K562 (cell line): Measurements from ENCODE around the gene LMO7. TPM values are rescaled to one million over a fixed set of nuclear protein-coding genes. Genes with fewer than 3 reads are reported as not detected.

Experiments used
- ATAC-seq: fragments of 200-7000 bp; cut with Tn5 transposase; 3 replicates; pipeline ENCODE4 v1.9.1; 2020; ENCODE audit warnings: moderate library complexity
- BruUV-seq: library from RNA; stranded (reverse); fragments of 400-500 nt; replicated peaks from 2 replicates; lab custom pipeline; 2021; lab: Mats Ljungman, UMichigan
- CTCF ChIA-PET: fragments of 300-600 bp; formaldehyde crosslinking; extraction: SDS; loops from one replicate; lab custom pipeline; 2021; ENCODE audit warnings: low intra/inter-chr PET ratio; lab: Yijun Ruan, JAX
- POLR2A ChIA-PET: fragments of 300-600, 350-650 bp; sonication (Branson Sonifier 250); formaldehyde crosslinking; extraction: SDS; loops from one replicate; lab custom pipeline; 2021; ENCODE audit warnings: antibody characterized with exemption, inconsistent platforms; lab: Yijun Ruan, JAX
- DNase-seq, 4 experiments: peaks; one replicate each; pipeline versions ENCODE4 v3.0.0 to v3.0.0-alpha.2; 2011 to 2018; ENCODE audit warnings: low spot score in 3 of 4, mixed read lengths in 3 of 4; ENCODE audit errors: extremely low read depth in 1 of 4
- FAIRE-seq: peaks from 2 replicates; lab custom pipeline; 2011; peaks lifted over from hg19 to GRCh38; lab: Jason Lieb, UNC
- H2AFZ ChIP-seq: 2 replicates; pipeline ENCODE4 v1.6.0; 2011; ENCODE audit warnings: low read depth, low read length, control low read depth, inconsistent platforms
- H3K27ac ChIP-seq: fragments of 200-600 bp; 3 replicates; pipeline ENCODE4 v1.8.0; 2011; ENCODE audit warnings: low read depth, mild to moderate bottlenecking, control low read depth, inconsistent platforms, low read length, moderate library complexity, mixed read lengths; ENCODE audit errors: extremely low read depth
- H3K27me3 ChIP-seq, 2 experiments: fragments of 300-600 bp in 1 of 2; 2 replicates in 1 of 2; 3 replicates in 1 of 2; pipeline versions ENCODE4 v1.6.0 to v1.8.0; 2011; ENCODE audit warnings: inconsistent platforms in 2 of 2, low read length in 2 of 2, mild to moderate bottlenecking in 1 of 2, mixed read lengths in 1 of 2, moderate library complexity in 1 of 2; ENCODE audit not compliant: control insufficient read depth in 2 of 2, insufficient read depth in 2 of 2
- H3K36me3 ChIP-seq: fragments of 300-600 bp; 3 replicates; pipeline ENCODE4 v1.8.0; 2011; ENCODE audit warnings: mild to moderate bottlenecking, low read length, inconsistent platforms; ENCODE audit not compliant: control insufficient read depth, insufficient read depth
- H3K4me1 ChIP-seq, 2 experiments: fragments of 200-600 bp in 1 of 2; replicated peaks in 1 of 2; 2 replicates in 1 of 2; 3 replicates in 1 of 2; pipeline versions ENCODE4 v1.5.1 to v1.8.0; 2011; ENCODE audit warnings: inconsistent platforms in 2 of 2, low read length in 2 of 2, mild to moderate bottlenecking in 1 of 2, mixed read lengths in 1 of 2, moderate library complexity in 1 of 2; ENCODE audit not compliant: control insufficient read depth in 2 of 2, insufficient read depth in 2 of 2
- H3K4me2 ChIP-seq: 2 replicates; pipeline ENCODE4 v1.6.1; 2011; ENCODE audit warnings: low read length, control low read depth, inconsistent platforms, mixed read lengths; ENCODE audit not compliant: insufficient read depth
- H3K4me3 ChIP-seq: fragments of 200-600 bp; sonication (generic), shearing (Covaris generic); 2 replicates; pipeline ENCODE4 v1.5.1; 2016; ENCODE audit warnings: control low read depth, inconsistent platforms
- H3K79me2 ChIP-seq: fragments of 200-600 bp; 3 replicates; pipeline ENCODE4 v1.8.0; 2011; ENCODE audit warnings: low read length, inconsistent platforms; ENCODE audit not compliant: control insufficient read depth, insufficient read depth
- H3K9ac ChIP-seq, 2 experiments: 2 replicates each; pipeline versions ENCODE4 v1.6.0 to v1.6.1; 2011; ENCODE audit warnings: low read depth in 2 of 2, low read length in 2 of 2, control low read depth in 1 of 2, inconsistent platforms in 1 of 2, mild to moderate bottlenecking in 1 of 2, mixed read lengths in 1 of 2; ENCODE audit not compliant: insufficient read depth in 1 of 2
- H3K9me1 ChIP-seq: one replicate; pipeline ENCODE4 v1.6.0; 2011; ENCODE audit warnings: inconsistent platforms, mild to moderate bottlenecking, low read length, moderate library complexity; ENCODE audit not compliant: control insufficient read depth, insufficient read depth
- H3K9me3 ChIP-seq: replicated peaks from 2 replicates; pipeline ENCODE4 v1.5.1; 2011; ENCODE audit warnings: low read depth, low read length, inconsistent platforms; ENCODE audit not compliant: control insufficient read depth, insufficient read depth
- H4K20me1 ChIP-seq: replicated peaks from 2 replicates; pipeline ENCODE4 v1.6.1; 2011; ENCODE audit warnings: low read length, inconsistent platforms, mixed read lengths; ENCODE audit not compliant: control insufficient read depth, insufficient read depth
- CREM ChIP-seq: IDR thresholded peaks from 2 replicates; pipeline ENCODE4 v1.6.1; 2014; ENCODE audit warnings: antibody characterized with exemption, low read depth
- VEZF1 ChIP-seq: fragments of 200-800 bp; sonication (Bioruptor generic); IDR thresholded peaks from 2 replicates; pipeline ENCODE4 v1.6.1; 2017; ENCODE audit warnings: missing genetic modification characterization, missing compliant biosample characterization
- WHSC1 ChIP-seq: IDR thresholded peaks from one replicate; pipeline ENCODE4 v1.6.1; 2012; ENCODE audit warnings: low read length, control low read depth, inconsistent platforms
- ZNF274 ChIP-seq: IDR thresholded peaks from 2 replicates; pipeline ENCODE4 v1.6.1; 2011; ENCODE audit warnings: low read depth, mild to moderate bottlenecking, low read length, moderate library complexity, borderline replicate concordance
- in situ Hi-C: fragments of 300-500 bp; cut with MboI; formaldehyde crosslinking; loops from 4 replicates; pipeline ENCODE4 v1.15.0; 2018; ENCODE audit warnings: inconsistent platforms, mixed read lengths
- intact Hi-C: fragments of 100-400 bp; cut with micrococcal nuclease; formaldehyde crosslinking; loops from 2 replicates; pipeline ENCODE4 v1.14.2; 2022
- polyA plus RNA-seq, 8 experiments: library from polyadenylated mRNA; depleted of rRNA in 4 of 8; stranded (reverse) in 5 of 8; unstranded in 3 of 8; fragments of >200 nt; fragmentation: Nextera tagmentation in 2 of 8; fragmentation: Illumina TruSeq in 1 of 8; extraction: Ambion mirVana in 2 of 8; extraction: Trizol in 1 of 8; gene quantifications; 2 replicates each; pipeline versions ENCODE4 v1.2.1 to v1.2.3, GENCODE V29; 2011 to 2014; ENCODE audit warnings: inconsistent platforms in 1 of 8, missing spikeins in 1 of 8
- total RNA-seq, 7 experiments: library from RNA; depleted of rRNA in 6 of 7; stranded (reverse); fragments of >200 nt in 6 of 7; fragmentation: Illumina TruSeq in 2 of 7; extraction: Trizol in 2 of 7; gene quantifications; 2 replicates each; pipeline versions ENCODE4 v1.2.1 to v1.2.3, GENCODE V29; 2011 to 2021; ENCODE audit warnings: low replicate concordance in 1 of 7
- TF ChIP-seq, protein P1 (sequence below): fragments of 250-450 bp; sonication (Bioruptor Pico); IDR thresholded peaks from 2 replicates; pipeline ENCODE4 v1.8.0; 2022; ENCODE audit warnings: moderate library complexity, mild to moderate bottlenecking, inconsistent platforms

LMO7 gene
- total and polyA plus RNA-seq, 9 of the 15 experiments (the other 6 are each of a cell fraction or from before 2014, with no cell fraction given) = 0.42 to 4.3 (median 1.7) TPM

DNA sequence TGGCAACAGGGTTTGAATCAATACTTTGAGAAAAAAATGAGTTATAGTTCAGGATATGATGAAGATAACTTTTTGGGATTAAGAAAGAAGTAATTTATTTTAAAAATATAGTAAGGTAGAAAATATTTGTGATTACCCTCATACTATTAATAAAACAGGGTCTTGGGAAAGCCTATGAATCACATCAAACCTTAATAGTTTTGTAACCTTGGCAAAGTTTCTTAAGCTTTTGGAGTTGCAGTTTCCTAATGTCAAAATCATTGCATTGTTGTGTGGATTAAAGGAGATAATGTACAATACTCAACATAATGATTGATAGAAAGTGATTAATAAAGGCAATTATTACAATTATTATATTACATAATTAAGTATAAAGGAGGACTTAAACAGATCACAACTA lies 149.0 kb downstream of the LMO7 start:
- no TSS peak for BruUV-seq
- ChIA-PET CTCF (no interaction called here), POLR2A (no interaction called here)
- H4K20me1 ChIP-seq = no peaks in the 10 kb centered on the region
- no peak overlapping the region for H3K4me3 ChIP-seq
- no peaks in the 10 kb centered on the region for H3K9me1 ChIP-seq
- intact Hi-C loops (no loop called here), in situ Hi-C loops (no loop called here)
- no peak overlapping the region for H3K27ac ChIP-seq
- DNase-seq = no peak
- no peak overlapping the region for H3K9ac ChIP-seq
- no peak for TF ChIP-seq VEZF1
- TF ChIP-seq CREM = no peak
- TF ChIP-seq ZNF274 = no peak
- no peak for TF ChIP-seq WHSC1
- TF ChIP-seq, protein P1, sequence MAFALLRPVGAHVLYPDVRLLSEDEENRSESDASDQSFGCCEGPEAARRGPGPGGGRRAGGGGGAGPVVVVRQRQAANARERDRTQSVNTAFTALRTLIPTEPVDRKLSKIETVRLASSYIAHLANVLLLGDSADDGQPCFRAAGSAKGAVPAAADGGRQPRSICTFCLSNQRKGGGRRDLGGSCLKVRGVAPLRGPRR (CRISPR knock-in tag) = no peak
- H3K36me3 ChIP-seq = no peaks in the 10 kb centered on the region
- H3K4me1 ChIP-seq = no peaks in the 10 kb centered on the region
- H2AFZ ChIP-seq = no peak overlapping the region
- H3K9me3 ChIP-seq = no peaks in the 10 kb centered on the region
- H3K79me2 ChIP-seq = no peaks in the 10 kb centered on the region
- no peaks in the 10 kb centered on the region for H3K27me3 ChIP-seq
- FAIRE-seq = no peak
- ATAC-seq = no peak
- H3K4me2 ChIP-seq = no peak overlapping the region
